Neutrophil (primary cell): Measurements from ENCODE around the gene STAG1.
"Not testable (repeated sequence)": the region's sequence is repeated elsewhere in the genome, so short reads cannot be mapped to it uniquely, and the experiment has no call there.

Experiments used
- H3K27ac ChIP-seq: fragments of 200-600 bp; sonication (generic); 2 replicates; pipeline ENCODE4 v1.5.1; 2016; ENCODE audit warnings: mild to moderate bottlenecking, moderate library complexity
- H3K27me3 ChIP-seq: fragments of 200-600 bp; sonication (generic); 2 replicates; pipeline ENCODE4 v1.6.0; 2016; ENCODE audit warnings: mild to moderate bottlenecking
- H3K36me3 ChIP-seq: fragments of 200-600 bp; sonication (generic); 2 replicates; pipeline ENCODE4 v1.5.1; 2017
- H3K4me1 ChIP-seq, 2 experiments: fragments of 200-600 bp in 1 of 2; sonication (generic) in 1 of 2; 1 replicate in 1 of 2; 2 replicates in 1 of 2; pipeline versions ENCODE4 v1.5.1 to v1.6.1; 2013 to 2016; ENCODE audit warnings: low read depth in 1 of 2, low read length in 1 of 2, mild to moderate bottlenecking in 1 of 2, moderate library complexity in 1 of 2; ENCODE audit not compliant: control insufficient read depth in 1 of 2, insufficient read depth in 1 of 2
- H3K4me3 ChIP-seq, 2 experiments: fragments of 200-600 bp in 1 of 2; sonication (generic) in 1 of 2; 1 replicate in 1 of 2; 2 replicates in 1 of 2; pipeline ENCODE4 v1.5.1; 2013 to 2016; ENCODE audit warnings: low read depth in 1 of 2, low read length in 1 of 2, mild to moderate bottlenecking in 1 of 2, moderate library complexity in 1 of 2
- H3K9me3 ChIP-seq: fragments of 200-600 bp; sonication (generic); 2 replicates; pipeline ENCODE4 v1.5.1; 2016
- CTCF ChIP-seq: fragments of 200-600 bp; sonication (generic); IDR thresholded peaks from 2 replicates; pipeline ENCODE4 v1.5.1; 2016; ENCODE audit warnings: antibody characterized with exemption

Gene STAG1

GRCh38 chr3:136385457-136385856, 366.7 kb downstream of the STAG1 start:
- H3K4me1 ChIP-seq = no peaks in the 10 kb centered on the region
- no peak for TF ChIP-seq CTCF
- H3K36me3 ChIP-seq = no peaks in the 10 kb centered on the region
- no peak overlapping the region for H3K27ac ChIP-seq
- H3K4me3 ChIP-seq = no peak overlapping the region
- H3K27me3 ChIP-seq = no peaks in the 10 kb centered on the region
- no peaks in the 10 kb centered on the region for H3K9me3 ChIP-seq

- H3K36me3 ChIP-seq = peaks cover 13% of the 10 kb centered on the region
- no peaks in the 10 kb centered on the region for H3K9me3 ChIP-seq
- H3K27ac ChIP-seq = no peak overlapping the region
- no peaks in the 10 kb centered on the region for H3K27me3 ChIP-seq
- no peak for TF ChIP-seq CTCF
- H3K4me1 ChIP-seq = no peaks in the 10 kb centered on the region
- H3K4me3 ChIP-seq = no peak overlapping the region
These were observed 371.1 kb downstream of the STAG1 start for GRCh38 chr3:136381051-136381450.

GRCh38 chr3:136380530-136380929, 371.6 kb downstream of the STAG1 start:
- peaks cover 14% of the 10 kb centered on the region for H3K36me3 ChIP-seq
- H3K9me3 ChIP-seq = no peaks in the 10 kb centered on the region
- TF ChIP-seq CTCF = no peak
- H3K4me3 ChIP-seq = no peak overlapping the region
- H3K27me3 ChIP-seq = no peaks in the 10 kb centered on the region
- H3K4me1 ChIP-seq = no peaks in the 10 kb centered on the region
- no peak overlapping the region for H3K27ac ChIP-seq

GRCh38 chr3:136378011-136378410, 374.2 kb downstream of the STAG1 start:
- Histone ChIP-seq H3K4me1 (no peaks in the 10 kb centered on the region), H3K27me3 (no peaks in the 10 kb centered on the region), H3K9me3 (no peaks in the 10 kb centered on the region), H3K36me3 (peaks cover 21% of the 10 kb centered on the region), H3K27ac (no peak overlapping the region), H3K4me3 (no peak overlapping the region)
- no peak for TF ChIP-seq CTCF

GRCh38 chr3:136377508-136377907, 374.7 kb downstream of the STAG1 start:
- H3K4me1 ChIP-seq = no peaks in the 10 kb centered on the region
- H3K36me3 ChIP-seq = peaks cover 21% of the 10 kb centered on the region
- no peaks in the 10 kb centered on the region for H3K27me3 ChIP-seq
- no peak overlapping the region for H3K27ac ChIP-seq
- TF ChIP-seq CTCF = no peak
- no peak overlapping the region for H3K4me3 ChIP-seq
- H3K9me3 ChIP-seq = no peaks in the 10 kb centered on the region

GRCh38 chr3:136375800-136376199, 376.4 kb downstream of the STAG1 start:
- H3K9me3 ChIP-seq, H3K27me3 ChIP-seq, H3K27ac ChIP-seq, H3K4me3 ChIP-seq, H3K4me1 ChIP-seq: not testable (repeated sequence)
- H3K36me3 ChIP-seq = peaks cover 21% of the 10 kb centered on the region
